HEK293 (cell line): Measurements from ENCODE around the gene OSCP1.

Experiments used
- GFI1B ChIP-seq: fragments of 450-650 bp; formaldehyde crosslinking; IDR thresholded peaks from 2 replicates; pipeline ENCODE4 v1.5.1; 2016; ENCODE audit warnings: missing biosample characterization, missing genetic modification characterization
- GLIS2 ChIP-seq: fragments of 450-650 bp; formaldehyde crosslinking; IDR thresholded peaks from 2 replicates; pipeline ENCODE4 v1.5.1; 2016; ENCODE audit warnings: missing biosample characterization, missing genetic modification characterization
- HOXA7 ChIP-seq: sonication (generic); formaldehyde crosslinking; IDR thresholded peaks from 2 replicates; pipeline ENCODE4 v1.8.1; 2022; ENCODE audit warnings: missing genetic modification reagents, borderline replicate concordance
- HOXC10 ChIP-seq: sonication (generic); formaldehyde crosslinking; IDR thresholded peaks from 2 replicates; pipeline ENCODE4 v1.8.1; 2023; ENCODE audit warnings: mild to moderate bottlenecking, missing genetic modification reagents
- IKZF3 ChIP-seq: fragments of 450-650 bp; IDR thresholded peaks from 2 replicates; pipeline ENCODE4 v1.5.0; 2018; ENCODE audit warnings: missing biosample characterization, mild to moderate bottlenecking, missing genetic modification characterization, moderate library complexity
- KLF1 ChIP-seq: fragments of 450-650 bp; formaldehyde crosslinking; IDR thresholded peaks from 2 replicates; pipeline ENCODE4 v1.5.1; 2016; ENCODE audit warnings: missing biosample characterization, missing genetic modification characterization
- KLF16 ChIP-seq: fragments of 450-650 bp; formaldehyde crosslinking; IDR thresholded peaks from 2 replicates; pipeline ENCODE4 v1.5.1; 2017; ENCODE audit warnings: missing biosample characterization, missing genetic modification characterization
- KLF8 ChIP-seq: fragments of 450-650 bp; formaldehyde crosslinking; IDR thresholded peaks from 2 replicates; pipeline ENCODE4 v1.5.1; 2016; ENCODE audit warnings: missing biosample characterization, missing genetic modification characterization
- OVOL3 ChIP-seq: fragments of 450-650 bp; formaldehyde crosslinking; IDR thresholded peaks from 2 replicates; pipeline ENCODE4 v1.5.1; 2016; ENCODE audit warnings: missing biosample characterization, missing genetic modification characterization
- SCRT1 ChIP-seq: fragments of 450-650 bp; formaldehyde crosslinking; IDR thresholded peaks from 2 replicates; pipeline ENCODE4 v1.5.1; 2016; ENCODE audit warnings: missing biosample characterization, missing genetic modification characterization, borderline replicate concordance
- ZBTB17 ChIP-seq: fragments of 450-650 bp; formaldehyde crosslinking; IDR thresholded peaks from 2 replicates; pipeline ENCODE4 v1.5.1; 2016; ENCODE audit warnings: missing biosample characterization, missing genetic modification characterization
- ZBTB20 ChIP-seq: fragments of 450-650 bp; formaldehyde crosslinking; IDR thresholded peaks from 2 replicates; pipeline ENCODE4 v1.5.1; 2016; ENCODE audit warnings: missing biosample characterization, missing genetic modification characterization
- ZBTB21 ChIP-seq: fragments of 450-650 bp; formaldehyde crosslinking; IDR thresholded peaks from 2 replicates; pipeline ENCODE4 v1.5.1; 2017; ENCODE audit warnings: missing biosample characterization, missing genetic modification characterization
- ZFHX2 ChIP-seq: fragments of 450-650 bp; formaldehyde crosslinking; conservative IDR thresholded peaks from 2 replicates; pipeline ENCODE4 v1.5.1; 2016; ENCODE audit warnings: missing biosample characterization, missing genetic modification characterization
- ZFP3 ChIP-seq: fragments of 450-650 bp; formaldehyde crosslinking; IDR thresholded peaks from 2 replicates; pipeline ENCODE4 v1.5.1; 2016; ENCODE audit warnings: low read depth, missing biosample characterization, missing genetic modification characterization
- ZNF140 ChIP-seq: fragments of 450-650 bp; formaldehyde crosslinking; IDR thresholded peaks from 2 replicates; pipeline ENCODE4 v1.5.1; 2016; ENCODE audit warnings: missing biosample characterization, missing genetic modification characterization
- ZNF19 ChIP-seq: fragments of 450-650 bp; formaldehyde crosslinking; IDR thresholded peaks from 2 replicates; pipeline ENCODE4; 2016; ENCODE audit warnings: missing biosample characterization, missing genetic modification characterization, low read depth
- ZNF311 ChIP-seq: fragments of 450-650 bp; formaldehyde crosslinking; IDR thresholded peaks from 2 replicates; pipeline ENCODE4 v1.5.1; 2017; ENCODE audit warnings: missing biosample characterization, missing genetic modification characterization, borderline replicate concordance
- ZNF335 ChIP-seq: fragments of 450-650 bp; formaldehyde crosslinking; conservative IDR thresholded peaks from 2 replicates; pipeline ENCODE4 v1.5.1; 2016; ENCODE audit warnings: missing biosample characterization, missing genetic modification characterization
- ZNF37A ChIP-seq: fragments of 450-650 bp; IDR thresholded peaks from 2 replicates; pipeline ENCODE4 v1.5.1; 2018; ENCODE audit warnings: missing biosample characterization, missing genetic modification characterization
- ZNF394 ChIP-seq: fragments of 450-650 bp; formaldehyde crosslinking; IDR thresholded peaks from 2 replicates; pipeline ENCODE4 v1.5.1; 2016; ENCODE audit warnings: missing biosample characterization, missing genetic modification characterization, mild to moderate bottlenecking, moderate library complexity, borderline replicate concordance
- ZNF423 ChIP-seq: fragments of 450-650 bp; formaldehyde crosslinking; IDR thresholded peaks from 2 replicates; pipeline ENCODE4 v1.5.1; 2016; ENCODE audit warnings: missing biosample characterization, missing genetic modification characterization
- ZNF555 ChIP-seq: fragments of 450-650 bp; formaldehyde crosslinking; conservative IDR thresholded peaks from 2 replicates; pipeline ENCODE4 v1.5.1; 2017; ENCODE audit warnings: missing biosample characterization, mild to moderate bottlenecking, missing genetic modification characterization, inconsistent platforms
- ZNF560 ChIP-seq: fragments of 450-650 bp; formaldehyde crosslinking; IDR thresholded peaks from 2 replicates; pipeline ENCODE4 v1.5.1; 2017; ENCODE audit warnings: missing biosample characterization, missing genetic modification characterization, borderline replicate concordance
- ZNF571 ChIP-seq: fragments of 450-650 bp; formaldehyde crosslinking; IDR thresholded peaks from 2 replicates; pipeline ENCODE4 v1.5.0; 2017; ENCODE audit warnings: missing biosample characterization, missing genetic modification characterization
- ZNF585B ChIP-seq: fragments of 450-650 bp; formaldehyde crosslinking; IDR thresholded peaks from 2 replicates; pipeline ENCODE4 v1.5.1; 2016; ENCODE audit warnings: missing biosample characterization, missing genetic modification characterization
- ZNF623 ChIP-seq: fragments of 450-650 bp; formaldehyde crosslinking; IDR thresholded peaks from 2 replicates; pipeline ENCODE4 v1.5.1; 2016; ENCODE audit warnings: missing biosample characterization, missing genetic modification characterization
- ZNF701 ChIP-seq: fragments of 450-650 bp; formaldehyde crosslinking; IDR thresholded peaks from 2 replicates; pipeline ENCODE4 v1.5.1; 2016; ENCODE audit warnings: missing biosample characterization, missing genetic modification characterization
- ZSCAN30 ChIP-seq: fragments of 450-650 bp; IDR thresholded peaks from 2 replicates; pipeline ENCODE4 v1.5.1; 2018; ENCODE audit warnings: missing biosample characterization, mild to moderate bottlenecking, missing genetic modification characterization, moderate library complexity
- TF ChIP-seq, protein P1 (sequence below): sonication (generic); formaldehyde crosslinking; IDR thresholded peaks from 2 replicates; pipeline ENCODE4 v1.8.1; 2022; ENCODE audit warnings: mild to moderate bottlenecking, moderate library complexity, missing genetic modification reagents
- TF ChIP-seq, protein P2 (sequence below): fragments of 450-650 bp; formaldehyde crosslinking; IDR thresholded peaks from 2 replicates; pipeline ENCODE4 v1.5.1; 2016; ENCODE audit warnings: missing biosample characterization, missing genetic modification characterization
- TF ChIP-seq, protein P3 (sequence below): fragments of 450-650 bp; formaldehyde crosslinking; IDR thresholded peaks from 2 replicates; pipeline ENCODE4 v1.5.1; 2016; ENCODE audit warnings: missing biosample characterization, missing genetic modification characterization
- TF ChIP-seq, protein P4 (sequence below): fragments of 450-650 bp; formaldehyde crosslinking; IDR thresholded peaks from 2 replicates; pipeline ENCODE4 v1.5.1; 2016; ENCODE audit warnings: missing biosample characterization, missing genetic modification characterization
- TF ChIP-seq, protein P5 (sequence below): fragments of 450-650 bp; formaldehyde crosslinking; IDR thresholded peaks from 2 replicates; pipeline ENCODE4 v1.5.1; 2016; ENCODE audit warnings: missing biosample characterization, missing genetic modification characterization

Gene OSCP1

DNA sequence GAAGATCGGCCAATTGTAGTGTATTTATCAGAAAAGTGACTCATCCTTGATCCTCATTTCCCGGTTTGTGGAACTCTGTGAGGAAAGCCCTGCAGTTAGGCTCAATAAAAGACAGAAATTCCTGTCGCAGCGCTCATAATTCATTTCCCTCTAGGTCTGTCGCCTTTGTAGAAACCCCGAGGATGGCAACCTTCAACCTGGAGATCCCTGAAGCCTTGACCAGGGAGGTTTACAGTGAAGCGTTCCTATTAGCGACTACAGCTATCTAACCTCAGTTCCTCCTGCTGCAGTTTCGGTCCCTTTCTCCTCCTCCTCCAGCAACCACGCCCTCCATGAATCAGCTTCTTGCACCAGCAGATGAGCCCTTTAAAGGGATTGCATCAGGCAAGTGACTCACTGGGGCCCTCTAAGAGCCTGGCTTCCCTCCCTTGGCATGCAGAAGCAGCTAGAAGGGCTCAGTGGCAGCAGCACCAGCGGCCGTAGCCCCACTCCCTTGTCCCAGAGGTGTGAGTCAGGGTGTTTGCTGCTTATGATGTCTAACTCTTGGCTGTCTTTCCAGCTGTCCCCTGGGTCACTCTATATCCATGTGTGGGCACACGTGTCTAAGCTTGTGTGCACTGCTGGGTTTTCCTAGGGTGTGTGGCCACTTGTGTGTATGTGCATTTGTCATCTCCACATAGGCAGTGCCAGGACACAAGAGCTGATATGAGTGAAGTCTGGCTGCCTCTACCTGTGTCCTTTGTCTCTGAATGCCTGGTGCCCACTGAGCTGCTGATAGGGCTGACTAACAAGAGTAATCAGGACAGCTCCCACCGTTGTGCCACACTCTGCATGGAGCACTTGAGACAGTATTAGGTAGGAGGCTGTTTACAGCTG lies 63.7 kb downstream of the OSCP1 start (continued):
- TF ChIP-seq ZNF555 (tag by site-specific recombination) (no peak), ZNF623 (peak; percentile 25; the same call in 1 of the 2 replicates), SCRT1 (tag by site-specific recombination) (no peak), ZNF19 (tag by site-specific recombination) (no peak), ZSCAN30 (tag by site-specific recombination) (peak; percentile 85; the same call in 1 of the 2 replicates), KLF1 (tag by site-specific recombination) (peak; percentile 87), ZNF560 (tag by site-specific recombination) (no peak), ZNF701 (tag by site-specific recombination) (no peak), ZNF37A (no peak), KLF8 (tag by site-specific recombination) (peak; percentile 92), ZNF394 (tag by site-specific recombination) (peak; percentile 59), KLF16 (tag by site-specific recombination) (peak; percentile 94), ZNF311 (no peak), ZFP3 (tag by site-specific recombination) (no peak), ZNF140 (tag by site-specific recombination) (no peak), ZFHX2 (peak; percentile 36; the same call in 1 of the 2 replicates), ZNF423 (tag by site-specific recombination) (no peak), ZNF335 (tag by site-specific recombination) (peak; percentile 81), HOXC10 (no peak; the same call in 1 of the 2 replicates), IKZF3 (tag by site-specific recombination) (peak; percentile 61), ZBTB21 (peak; percentile 93), ZNF585B (tag by site-specific recombination) (no peak), GLIS2 (tag by site-specific recombination) (peak; percentile 78), GFI1B (no peak; the same call in 1 of the 2 replicates), ZBTB17 (peak; percentile 94), ZBTB20 (peak; percentile 78), OVOL3 (tag by site-specific recombination) (no peak; the same call in 1 of the 2 replicates), ZNF571 (no peak), HOXA7 (CRISPR knock-in tag) (no peak)
- TF ChIP-seq, protein P1, sequence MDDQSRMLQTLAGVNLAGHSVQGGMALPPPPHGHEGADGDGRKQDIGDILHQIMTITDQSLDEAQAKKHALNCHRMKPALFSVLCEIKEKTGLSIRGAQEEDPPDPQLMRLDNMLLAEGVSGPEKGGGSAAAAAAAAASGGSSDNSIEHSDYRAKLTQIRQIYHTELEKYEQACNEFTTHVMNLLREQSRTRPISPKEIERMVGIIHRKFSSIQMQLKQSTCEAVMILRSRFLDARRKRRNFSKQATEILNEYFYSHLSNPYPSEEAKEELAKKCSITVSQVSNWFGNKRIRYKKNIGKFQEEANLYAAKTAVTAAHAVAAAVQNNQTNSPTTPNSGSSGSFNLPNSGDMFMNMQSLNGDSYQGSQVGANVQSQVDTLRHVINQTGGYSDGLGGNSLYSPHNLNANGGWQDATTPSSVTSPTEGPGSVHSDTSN: 0 out of 2 replicates have a peak, but pooled peaks have one; percentile 29
- TF ChIP-seq, protein P2, sequence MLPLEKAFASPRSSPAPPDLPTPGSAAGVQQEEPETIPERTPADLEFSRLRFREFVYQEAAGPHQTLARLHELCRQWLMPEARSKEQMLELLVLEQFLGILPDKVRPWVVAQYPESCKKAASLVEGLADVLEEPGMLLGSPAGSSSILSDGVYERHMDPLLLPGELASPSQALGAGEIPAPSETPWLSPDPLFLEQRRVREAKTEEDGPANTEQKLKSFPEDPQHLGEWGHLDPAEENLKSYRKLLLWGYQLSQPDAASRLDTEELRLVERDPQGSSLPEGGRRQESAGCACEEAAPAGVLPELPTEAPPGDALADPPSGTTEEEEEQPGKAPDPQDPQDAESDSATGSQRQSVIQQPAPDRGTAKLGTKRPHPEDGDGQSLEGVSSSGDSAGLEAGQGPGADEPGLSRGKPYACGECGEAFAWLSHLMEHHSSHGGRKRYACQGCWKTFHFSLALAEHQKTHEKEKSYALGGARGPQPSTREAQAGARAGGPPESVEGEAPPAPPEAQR (tag by site-specific recombination): no peak
- TF ChIP-seq, protein P3, sequence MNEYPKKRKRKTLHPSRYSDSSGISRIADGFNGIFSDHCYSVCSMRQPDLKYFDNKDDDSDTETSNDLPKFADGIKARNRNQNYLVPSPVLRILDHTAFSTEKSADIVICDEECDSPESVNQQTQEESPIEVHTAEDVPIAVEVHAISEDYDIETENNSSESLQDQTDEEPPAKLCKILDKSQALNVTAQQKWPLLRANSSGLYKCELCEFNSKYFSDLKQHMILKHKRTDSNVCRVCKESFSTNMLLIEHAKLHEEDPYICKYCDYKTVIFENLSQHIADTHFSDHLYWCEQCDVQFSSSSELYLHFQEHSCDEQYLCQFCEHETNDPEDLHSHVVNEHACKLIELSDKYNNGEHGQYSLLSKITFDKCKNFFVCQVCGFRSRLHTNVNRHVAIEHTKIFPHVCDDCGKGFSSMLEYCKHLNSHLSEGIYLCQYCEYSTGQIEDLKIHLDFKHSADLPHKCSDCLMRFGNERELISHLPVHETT: peak; percentile 80
- TF ChIP-seq, protein P4, sequence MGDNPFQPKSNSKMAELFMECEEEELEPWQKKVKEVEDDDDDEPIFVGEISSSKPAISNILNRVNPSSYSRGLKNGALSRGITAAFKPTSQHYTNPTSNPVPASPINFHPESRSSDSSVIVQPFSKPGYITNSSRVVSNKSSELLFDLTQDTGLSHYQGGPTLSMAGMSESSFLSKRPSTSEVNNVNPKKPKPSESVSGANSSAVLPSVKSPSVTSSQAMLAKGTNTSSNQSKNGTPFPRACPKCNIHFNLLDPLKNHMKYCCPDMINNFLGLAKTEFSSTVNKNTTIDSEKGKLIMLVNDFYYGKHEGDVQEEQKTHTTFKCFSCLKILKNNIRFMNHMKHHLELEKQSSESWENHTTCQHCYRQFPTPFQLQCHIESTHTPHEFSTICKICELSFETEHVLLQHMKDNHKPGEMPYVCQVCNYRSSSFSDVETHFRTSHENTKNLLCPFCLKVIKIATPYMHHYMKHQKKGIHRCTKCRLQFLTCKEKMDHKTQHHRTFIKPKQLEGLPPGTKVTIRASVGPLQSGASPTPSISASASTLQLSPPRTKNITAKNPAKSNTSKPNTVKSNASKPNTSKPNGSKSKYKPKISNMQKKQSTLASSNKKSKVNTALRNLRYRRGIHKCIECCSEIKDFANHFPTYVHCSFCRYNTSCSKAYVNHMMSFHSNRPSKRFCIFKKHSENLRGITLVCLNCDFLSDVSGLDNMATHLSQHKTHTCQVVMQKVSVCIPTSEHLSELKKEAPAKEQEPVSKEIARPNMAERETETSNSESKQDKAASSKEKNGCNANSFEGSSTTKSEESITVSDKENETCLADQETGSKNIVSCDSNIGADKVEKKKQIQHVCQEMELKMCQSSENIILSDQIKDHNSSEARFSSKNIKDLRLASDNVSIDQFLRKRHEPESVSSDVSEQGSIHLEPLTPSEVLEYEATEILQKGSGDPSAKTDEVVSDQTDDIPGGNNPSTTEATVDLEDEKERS (tag by site-specific recombination): no peak
- TF ChIP-seq, protein P5, sequence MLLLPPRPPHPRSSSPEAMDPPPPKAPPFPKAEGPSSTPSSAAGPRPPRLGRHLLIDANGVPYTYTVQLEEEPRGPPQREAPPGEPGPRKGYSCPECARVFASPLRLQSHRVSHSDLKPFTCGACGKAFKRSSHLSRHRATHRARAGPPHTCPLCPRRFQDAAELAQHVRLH (tag by site-specific recombination): 0 out of 2 replicates have a peak, but pooled peaks have one; percentile 8
